Measurements from ENCODE around the gene CLCN6. TPM values are rescaled to one million over a fixed set of nuclear protein-coding genes. Genes with fewer than 3 reads are reported as not detected.

The CLCN6 gene
- total and polyA plus RNA-seq, 7 donors, result 3.0 to 19.7 (median 16.0) TPM

DNA sequence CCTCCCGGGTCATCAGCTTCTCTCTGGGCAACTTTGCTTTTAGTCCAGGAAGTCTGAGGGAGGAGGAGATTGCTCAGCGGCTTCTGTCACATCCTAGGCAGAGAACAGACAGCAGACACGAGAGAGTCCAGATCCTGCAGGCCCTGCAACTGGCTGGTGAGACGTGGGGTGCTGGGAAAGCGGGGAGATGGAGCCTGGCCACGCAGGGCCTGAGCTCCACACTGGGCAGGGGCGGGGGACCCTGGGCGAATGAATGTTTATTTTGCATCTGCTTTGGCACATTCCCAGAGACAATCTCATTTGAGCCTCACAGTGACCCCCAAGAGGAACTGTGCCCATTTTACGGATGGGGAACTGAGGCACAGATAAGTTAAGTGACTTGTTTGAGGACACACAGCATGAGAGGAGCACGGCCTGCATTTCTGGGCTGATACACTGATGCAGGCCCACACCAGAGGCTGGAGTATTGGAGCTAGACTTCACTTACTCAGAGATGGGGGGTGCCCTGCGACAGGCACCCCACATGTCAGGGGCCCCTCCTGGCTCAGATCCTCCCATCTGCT is 34.4 kb upstream of the CLCN6 start:
- no peak overlapping the region for H3K27ac ChIP-seq
- no peak overlapping the region for H3K4me3 ChIP-seq
- TF ChIP-seq, protein P1, sequence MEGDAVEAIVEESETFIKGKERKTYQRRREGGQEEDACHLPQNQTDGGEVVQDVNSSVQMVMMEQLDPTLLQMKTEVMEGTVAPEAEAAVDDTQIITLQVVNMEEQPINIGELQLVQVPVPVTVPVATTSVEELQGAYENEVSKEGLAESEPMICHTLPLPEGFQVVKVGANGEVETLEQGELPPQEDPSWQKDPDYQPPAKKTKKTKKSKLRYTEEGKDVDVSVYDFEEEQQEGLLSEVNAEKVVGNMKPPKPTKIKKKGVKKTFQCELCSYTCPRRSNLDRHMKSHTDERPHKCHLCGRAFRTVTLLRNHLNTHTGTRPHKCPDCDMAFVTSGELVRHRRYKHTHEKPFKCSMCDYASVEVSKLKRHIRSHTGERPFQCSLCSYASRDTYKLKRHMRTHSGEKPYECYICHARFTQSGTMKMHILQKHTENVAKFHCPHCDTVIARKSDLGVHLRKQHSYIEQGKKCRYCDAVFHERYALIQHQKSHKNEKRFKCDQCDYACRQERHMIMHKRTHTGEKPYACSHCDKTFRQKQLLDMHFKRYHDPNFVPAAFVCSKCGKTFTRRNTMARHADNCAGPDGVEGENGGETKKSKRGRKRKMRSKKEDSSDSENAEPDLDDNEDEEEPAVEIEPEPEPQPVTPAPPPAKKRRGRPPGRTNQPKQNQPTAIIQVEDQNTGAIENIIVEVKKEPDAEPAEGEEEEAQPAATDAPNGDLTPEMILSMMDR (IDR thresholded peaks at IDR 0.05), result no peak
- no peak for TF ChIP-seq EP300 (IDR thresholded peaks at IDR 0.05)
- no peak for TF ChIP-seq POLR2A (IDR thresholded peaks at IDR 0.05)
- no peak for TF ChIP-seq POLR2AphosphoS5 (IDR thresholded peaks at IDR 0.05)
- H3K27me3 ChIP-seq, result peaks cover 0 to 3% (median 0%) of the 10 kb centered on the region in 3 donors
- intact Hi-C loops (cut with DNase I), result no loop called here
- H3K4me1 ChIP-seq, result no peaks in the 10 kb centered on the region
- DNase-seq, result no peak
- no peaks in the 10 kb centered on the region for H3K36me3 ChIP-seq
- no peaks in the 10 kb centered on the region for H3K9me3 ChIP-seq
- WGBS, 2 donors, result 49 to 69% methylated on average over 11 of the region's 11 CpGs

GRCh38 chr1:11772458-11772857 is 33.5 kb upstream of the CLCN6 start:
- Histone ChIP-seq H3K27me3 (no peaks in the 10 kb centered on the region), H3K27ac (no peak overlapping the region), H3K4me1 (no peaks in the 10 kb centered on the region), H3K36me3 (no peaks in the 10 kb centered on the region), H3K9me3 (no peaks in the 10 kb centered on the region), H3K4me3 (no peak overlapping the region)
- intact Hi-C loops (cut with DNase I), result no loop called here
- 69 to 72% methylated on average over 5 of the region's 5 CpGs for WGBS, 2 donors
- DNase-seq, result no peak
- TF ChIP-seq EP300 (IDR thresholded peaks at IDR 0.05) (no peak), POLR2A (IDR thresholded peaks at IDR 0.05) (no peak), POLR2AphosphoS5 (IDR thresholded peaks at IDR 0.05) (no peak)
- TF ChIP-seq, protein P1 (IDR thresholded peaks at IDR 0.05), result no peak

GRCh38 chr1:11774753-11775152 is 31.2 kb upstream of the CLCN6 start:
- H3K27me3 ChIP-seq, result no peaks in the 10 kb centered on the region
- no peak for TF ChIP-seq POLR2AphosphoS5 (IDR thresholded peaks at IDR 0.05)
- TF ChIP-seq EP300 (IDR thresholded peaks at IDR 0.05), result no peak
- TF ChIP-seq, protein P1 (IDR thresholded peaks at IDR 0.05), result no peak
- no peak for TF ChIP-seq POLR2A (IDR thresholded peaks at IDR 0.05)
- WGBS, 2 donors, result 88 to 92% methylated on average over 9 of the region's 9 CpGs
- intact Hi-C loops (cut with DNase I), result no loop called here
- no peaks in the 10 kb centered on the region for H3K4me1 ChIP-seq
- no peak overlapping the region for H3K4me3 ChIP-seq
- no peak for DNase-seq
- no peaks in the 10 kb centered on the region for H3K36me3 ChIP-seq
- H3K27ac ChIP-seq, result no peak overlapping the region
- H3K9me3 ChIP-seq, result no peaks in the 10 kb centered on the region

DNA sequence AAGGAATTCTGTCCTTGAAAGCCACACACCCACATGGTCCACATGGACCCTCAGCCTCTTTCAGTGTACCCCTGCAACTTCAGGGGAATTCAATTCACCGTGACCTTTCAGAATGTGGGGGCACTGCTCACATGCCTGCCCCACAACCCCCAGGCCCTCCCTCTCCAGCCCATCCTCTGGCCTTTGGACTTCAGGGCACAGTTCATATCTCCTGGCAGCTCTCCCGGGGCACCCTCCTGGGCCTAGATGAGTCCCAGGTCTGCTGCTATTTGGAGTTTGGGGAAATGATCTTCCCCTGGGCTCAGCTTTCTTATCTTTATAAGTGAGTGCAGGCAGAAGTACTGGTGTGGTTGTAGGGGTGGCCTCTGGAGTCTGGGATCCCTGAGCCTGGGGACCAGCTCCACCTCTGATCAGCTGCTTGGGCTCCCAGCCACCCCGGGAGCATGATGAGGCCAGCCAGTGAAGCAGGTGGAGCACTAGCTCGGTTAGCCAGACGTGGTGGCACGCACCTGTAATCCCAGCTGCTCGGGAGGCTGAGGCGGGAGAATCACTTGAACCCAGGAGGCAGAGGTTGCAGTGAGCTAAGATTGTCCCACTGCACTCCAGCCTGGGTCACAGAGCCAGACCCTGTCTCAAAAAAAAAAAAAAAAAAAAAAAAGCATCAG is 28.2 kb upstream of the CLCN6 start:
- no peak overlapping the region for H3K4me3 ChIP-seq
- H3K27ac ChIP-seq, result no peak overlapping the region
- H3K4me1 ChIP-seq, result no peaks in the 10 kb centered on the region
- no peaks in the 10 kb centered on the region for H3K36me3 ChIP-seq
- no peaks in the 10 kb centered on the region for H3K9me3 ChIP-seq
- DNase-seq, result no peak
- no peaks in the 10 kb centered on the region for H3K27me3 ChIP-seq
- WGBS, 2 donors, result 35 to 80% methylated on average over 8 of the region's 8 CpGs
- TF ChIP-seq, protein P1 (IDR thresholded peaks at IDR 0.05), result no peak
- TF ChIP-seq POLR2AphosphoS5 (IDR thresholded peaks at IDR 0.05) (no peak), POLR2A (IDR thresholded peaks at IDR 0.05) (no peak), EP300 (IDR thresholded peaks at IDR 0.05) (no peak)
- intact Hi-C loops (cut with DNase I), result no loop called here
